ENCODE measurements around the gene UPK3A. TPM values are rescaled to one million over a fixed set of nuclear protein-coding genes. Genes with fewer than 3 reads are reported as not detected.
"Not testable (repeated sequence)": the region's sequence is repeated elsewhere in the genome, so short reads cannot be mapped to it uniquely, and the experiment has no call there.

Gene UPK3A
- total RNA-seq, 4 donors from 2014 or later = not detected

- no peak for TF ChIP-seq CTCF (IDR thresholded peaks at IDR 0.05)
- TF ChIP-seq POLR2A (IDR thresholded peaks at IDR 0.05) = no peak
- Histone ChIP-seq H3K36me3 (no peaks in the 10 kb centered on the region), H3K9me3 (no peaks in the 10 kb centered on the region), H3K27me3 (no peaks in the 10 kb centered on the region), H3K4me3 (no peak overlapping the region), H3K27ac (no peak overlapping the region), H3K4me1 (no peaks in the 10 kb centered on the region)
- intact Hi-C loops (cut with DNase I; ENCODE audit: low total_unique reads) = no loop called here
- DNase-seq = no peak
Measured at GRCh38 chr22:45291931-45292290, 7.2 kb downstream of the UPK3A start.

- Histone ChIP-seq H3K27me3 (no peaks in the 10 kb centered on the region), H3K4me1 (no peaks in the 10 kb centered on the region), H3K27ac (no peak overlapping the region), H3K4me3 (no peak overlapping the region), H3K9me3 (no peaks in the 10 kb centered on the region), H3K36me3 (no peaks in the 10 kb centered on the region)
- no peak for DNase-seq
- intact Hi-C loops (cut with DNase I; ENCODE audit: low total_unique reads) = no loop called here
- TF ChIP-seq POLR2A (IDR thresholded peaks at IDR 0.05) (no peak), CTCF (IDR thresholded peaks at IDR 0.05) (no peak)
Measured at GRCh38 chr22:45292731-45293442, 8.1 kb downstream of the UPK3A start.

- no peaks in the 10 kb centered on the region for H3K36me3 ChIP-seq
Measured at GRCh38 chr22:45294030-45294429, 9.3 kb downstream of the UPK3A start.

GRCh38 chr22:45295004-45295403 lies 10.3 kb downstream of the UPK3A start:
- intact Hi-C loops (cut with DNase I; ENCODE audit: low total_unique reads); H3K27ac ChIP-seq; H3K9me3 ChIP-seq: not testable (repeated sequence)

More at GRCh38 chr22:45294030-45294429, 9.3 kb downstream of the UPK3A start:
- DNase-seq = no peak
- no peak for TF ChIP-seq POLR2A (IDR thresholded peaks at IDR 0.05)
- no peak for TF ChIP-seq CTCF (IDR thresholded peaks at IDR 0.05)
- intact Hi-C loops (cut with DNase I; ENCODE audit: low total_unique reads) = no loop called here
- no peak overlapping the region for H3K4me3 ChIP-seq
- H3K27me3 ChIP-seq = no peaks in the 10 kb centered on the region
- H3K9me3 ChIP-seq = no peaks in the 10 kb centered on the region
- H3K4me1 ChIP-seq = no peaks in the 10 kb centered on the region
- no peak overlapping the region for H3K27ac ChIP-seq

GRCh38 chr22:45295492-45295891 lies 10.7 kb downstream of the UPK3A start:
- no peak for DNase-seq
- no peak for TF ChIP-seq POLR2A (IDR thresholded peaks at IDR 0.05)
- no peak for TF ChIP-seq CTCF (IDR thresholded peaks at IDR 0.05)
- no peaks in the 10 kb centered on the region for H3K9me3 ChIP-seq
- no peak overlapping the region for H3K4me3 ChIP-seq
- intact Hi-C loops (cut with DNase I; ENCODE audit: low total_unique reads) = no loop called here
- no peaks in the 10 kb centered on the region for H3K36me3 ChIP-seq
- no peaks in the 10 kb centered on the region for H3K4me1 ChIP-seq
- no peaks in the 10 kb centered on the region for H3K27me3 ChIP-seq
- H3K27ac ChIP-seq = no peak overlapping the region

More at GRCh38 chr22:45295004-45295403, 10.3 kb downstream of the UPK3A start:
- H3K27me3 ChIP-seq, H3K4me3 ChIP-seq, DNase-seq, H3K36me3 ChIP-seq, H3K4me1 ChIP-seq: not testable (repeated sequence)
